ENCODE results near the gene NLGN1.
"Not testable (repeated sequence)": the region's sequence is repeated elsewhere in the genome, so short reads cannot be mapped to it uniquely, and the experiment has no call there.

The NLGN1 gene

GRCh38 chr3:173429076-173429475 is 31.5 kb downstream of the NLGN1 start:
- in situ Hi-C loops (cut with HindIII; ENCODE audit: low sequenced_read_pairs), result no loop called here

- in situ Hi-C loops (cut with HindIII; ENCODE audit: low sequenced_read_pairs), result no loop called here
Measured at GRCh38 chr3:173429527-173429926, 32.0 kb downstream of the NLGN1 start.

GRCh38 chr3:173430576-173430975 is 33.0 kb downstream of the NLGN1 start:
- in situ Hi-C loops (cut with HindIII; ENCODE audit: low sequenced_read_pairs), result no loop called here

GRCh38 chr3:173439004-173439403 is 41.5 kb downstream of the NLGN1 start:
- in situ Hi-C loops (cut with HindIII; ENCODE audit: low sequenced_read_pairs), result no loop called here

GRCh38 chr3:173440514-173440913 is 43.0 kb downstream of the NLGN1 start:
- in situ Hi-C loops (cut with HindIII; ENCODE audit: low sequenced_read_pairs), result no loop called here

- in situ Hi-C loops (cut with HindIII; ENCODE audit: low sequenced_read_pairs), result not testable (repeated sequence)
Measured at GRCh38 chr3:173451561-173451960, 54.0 kb downstream of the NLGN1 start.

- in situ Hi-C loops (cut with HindIII; ENCODE audit: low sequenced_read_pairs), result no loop called here
Measured at GRCh38 chr3:173463250-173463649, 65.7 kb downstream of the NLGN1 start.

GRCh38 chr3:173465112-173465511 is 67.6 kb downstream of the NLGN1 start:
- in situ Hi-C loops (cut with HindIII; ENCODE audit: low sequenced_read_pairs), result no loop called here

- in situ Hi-C loops (cut with HindIII; ENCODE audit: low sequenced_read_pairs), result no loop called here
Measured at GRCh38 chr3:173465898-173466678, 68.5 kb downstream of the NLGN1 start.

GRCh38 chr3:173467501-173467900 is 70.0 kb downstream of the NLGN1 start:
- in situ Hi-C loops (cut with HindIII; ENCODE audit: low sequenced_read_pairs), result no loop called here

- in situ Hi-C loops (cut with HindIII; ENCODE audit: low sequenced_read_pairs), result no loop called here
Measured at GRCh38 chr3:173473237-173473636, 75.7 kb downstream of the NLGN1 start.

GRCh38 chr3:173479301-173479700 is 81.8 kb downstream of the NLGN1 start:
- in situ Hi-C loops (cut with HindIII; ENCODE audit: low sequenced_read_pairs), result no loop called here

GRCh38 chr3:173501931-173502489 is 104.5 kb downstream of the NLGN1 start:
- in situ Hi-C loops (cut with HindIII; ENCODE audit: low sequenced_read_pairs), result no loop called here

- in situ Hi-C loops (cut with HindIII; ENCODE audit: low sequenced_read_pairs), result no loop called here
Measured at GRCh38 chr3:173502983-173503568, 105.5 kb downstream of the NLGN1 start.

- in situ Hi-C loops (cut with HindIII; ENCODE audit: low sequenced_read_pairs), result no loop called here
Measured at GRCh38 chr3:173510565-173510964, 113.0 kb downstream of the NLGN1 start.

GRCh38 chr3:173513123-173513522 is 115.6 kb downstream of the NLGN1 start:
- in situ Hi-C loops (cut with HindIII; ENCODE audit: low sequenced_read_pairs), result no loop called here

- in situ Hi-C loops (cut with HindIII; ENCODE audit: low sequenced_read_pairs), result no loop called here
Measured at GRCh38 chr3:173529062-173529711, 131.6 kb downstream of the NLGN1 start.

GRCh38 chr3:173531602-173532001 is 134.1 kb downstream of the NLGN1 start:
- in situ Hi-C loops (cut with HindIII; ENCODE audit: low sequenced_read_pairs), result no loop called here

- in situ Hi-C loops (cut with HindIII; ENCODE audit: low sequenced_read_pairs), result no loop called here
Measured at GRCh38 chr3:173538410-173538809, 140.9 kb downstream of the NLGN1 start.

GRCh38 chr3:173545590-173545989 is 148.0 kb downstream of the NLGN1 start:
- in situ Hi-C loops (cut with HindIII; ENCODE audit: low sequenced_read_pairs), result not testable (repeated sequence)

- in situ Hi-C loops (cut with HindIII; ENCODE audit: low sequenced_read_pairs), result no loop called here
Measured at GRCh38 chr3:173547070-173547469, 149.5 kb downstream of the NLGN1 start.

GRCh38 chr3:173548261-173548660 is 150.7 kb downstream of the NLGN1 start:
- in situ Hi-C loops (cut with HindIII; ENCODE audit: low sequenced_read_pairs), result no loop called here

Data from DLD1 (cell line).